ENCODE measurements around the gene SND1. TPM values are rescaled to one million over a fixed set of nuclear protein-coding genes. Genes with fewer than 3 reads are reported as not detected.

SND1 gene
- total RNA-seq, 1 experiment from 2014 or later = 218 TPM

DNA sequence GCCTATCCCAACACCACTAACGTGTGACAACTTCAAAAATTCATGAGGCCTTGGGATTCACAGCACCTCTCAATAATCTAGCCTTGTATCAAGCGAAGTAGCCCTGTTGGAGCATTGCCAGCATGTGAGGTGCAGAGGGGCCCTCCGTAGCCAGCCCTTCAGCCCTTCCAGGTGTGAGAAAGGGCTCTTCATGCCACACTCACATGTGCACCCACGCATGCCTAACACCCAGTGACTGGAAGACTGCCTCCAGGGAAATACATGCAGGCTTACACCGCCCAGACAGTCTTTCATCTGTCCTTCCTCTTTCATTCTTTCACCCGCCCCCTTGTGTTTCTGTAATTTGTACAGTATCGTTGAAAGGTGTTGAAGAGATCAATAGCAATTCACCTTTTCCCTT, 353.1 kb downstream of the SND1 start:
- no peak overlapping the region for H3K4me3 Mint-ChIP-seq
- Histone ChIP-seq H3K23ac (ENCODE audit: insufficient read length, low read depth, low read length) (no peak overlapping the region), H3K14ac (ENCODE audit: insufficient read depth, low read length) (no peak overlapping the region; the same call in 1 of the 2 replicates), H4K20me1 (ENCODE audit: control insufficient read depth, insufficient read depth, insufficient read length) (no peaks in the 10 kb centered on the region), H2BK20ac (ENCODE audit: low read depth, low read length, poor library complexity, severe bottlenecking) (no peak overlapping the region), H3K4ac (ENCODE audit: low read depth, low read length) (no peak overlapping the region), H2AK5ac (ENCODE audit: insufficient read length, low read length) (no peak overlapping the region), H2BK15ac (ENCODE audit: low read depth, low read length) (no peak overlapping the region), H3K9me3 (ENCODE audit: control insufficient read depth, low read depth, low read length) (no peaks in the 10 kb centered on the region), H2AFZ (ENCODE audit: low read length) (no peak overlapping the region), H4K5ac (ENCODE audit: insufficient read length, low read depth, low read length) (no peak overlapping the region), H3K23me2 (ENCODE audit: insufficient read length, low read depth, low read length, poor library complexity, severe bottlenecking) (no peaks in the 10 kb centered on the region), H3K56ac (ENCODE audit: insufficient read length, low read depth, low read length) (no peak overlapping the region), H3K18ac (ENCODE audit: insufficient read length, low read depth, low read length) (no peak overlapping the region), H4K8ac (replicated peaks; ENCODE audit: insufficient read length, low read depth, low read length) (no peak overlapping the region), H3K27ac (ENCODE audit: insufficient read length, low read depth, low read length) (no peak overlapping the region), H3K4me1 (ENCODE audit: insufficient read depth, low read length) (no peaks in the 10 kb centered on the region), H4K91ac (ENCODE audit: insufficient read length, low read depth, low read length) (no peak overlapping the region), H3K27me3 (ENCODE audit: insufficient read depth, low read length) (no peaks in the 10 kb centered on the region), H2BK120ac (ENCODE audit: low read depth, low read length, poor library complexity, severe bottlenecking) (no peak overlapping the region), H3K9ac (ENCODE audit: extremely low read depth, insufficient read length, low read length) (no peak overlapping the region), H2BK12ac (ENCODE audit: insufficient read length, low read depth, low read length) (no peak overlapping the region), H3K79me2 (ENCODE audit: insufficient read depth, low read length) (no peaks in the 10 kb centered on the region), H3T11ph (ENCODE audit: low read length) (no peak overlapping the region), H3K4me2 (ENCODE audit: insufficient read depth, insufficient read length, low read length) (no peak overlapping the region), H3K79me1 (ENCODE audit: insufficient read depth, low read depth, low read length, poor library complexity, severe bottlenecking) (no peaks in the 10 kb centered on the region), H2BK5ac (ENCODE audit: insufficient read length, low read length) (no peak overlapping the region)
- H3K27ac Mint-ChIP-seq = no peak overlapping the region; a peak in 1 of 7 replicates
- H3K9me3 Mint-ChIP-seq = no peaks in the 10 kb centered on the region
- TF ChIP-seq, protein P1, sequence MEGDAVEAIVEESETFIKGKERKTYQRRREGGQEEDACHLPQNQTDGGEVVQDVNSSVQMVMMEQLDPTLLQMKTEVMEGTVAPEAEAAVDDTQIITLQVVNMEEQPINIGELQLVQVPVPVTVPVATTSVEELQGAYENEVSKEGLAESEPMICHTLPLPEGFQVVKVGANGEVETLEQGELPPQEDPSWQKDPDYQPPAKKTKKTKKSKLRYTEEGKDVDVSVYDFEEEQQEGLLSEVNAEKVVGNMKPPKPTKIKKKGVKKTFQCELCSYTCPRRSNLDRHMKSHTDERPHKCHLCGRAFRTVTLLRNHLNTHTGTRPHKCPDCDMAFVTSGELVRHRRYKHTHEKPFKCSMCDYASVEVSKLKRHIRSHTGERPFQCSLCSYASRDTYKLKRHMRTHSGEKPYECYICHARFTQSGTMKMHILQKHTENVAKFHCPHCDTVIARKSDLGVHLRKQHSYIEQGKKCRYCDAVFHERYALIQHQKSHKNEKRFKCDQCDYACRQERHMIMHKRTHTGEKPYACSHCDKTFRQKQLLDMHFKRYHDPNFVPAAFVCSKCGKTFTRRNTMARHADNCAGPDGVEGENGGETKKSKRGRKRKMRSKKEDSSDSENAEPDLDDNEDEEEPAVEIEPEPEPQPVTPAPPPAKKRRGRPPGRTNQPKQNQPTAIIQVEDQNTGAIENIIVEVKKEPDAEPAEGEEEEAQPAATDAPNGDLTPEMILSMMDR (conservative IDR thresholded peaks at IDR 0.05) = no peak
- H3K27me3 Mint-ChIP-seq (ENCODE audit: low read depth) = no peaks in the 10 kb centered on the region
- peaks cover 1 to 8% of the 10 kb centered on the region in 2 experiments for H3K4me1 Mint-ChIP-seq
- peaks cover 0 to 5% (median 5%) of the 10 kb centered on the region in 3 experiments; a peak in 4 of 7 replicates for H3K36me3 Mint-ChIP-seq (ENCODE audit: insufficient read depth in 1 of 3, low read depth in 3 of 3)
- no CpG with 5 or more reads among the region's 7 CpGs for WGBS (ENCODE audit: extremely low coverage, insufficient read length, low lambda C conversion rate)
- no peak for DNase-seq

Measured in H9 (cell line).